ENCODE data around the gene NKIRAS2. TPM values are rescaled to one million over a fixed set of nuclear protein-coding genes. Genes with fewer than 3 reads are reported as not detected.

The NKIRAS2 gene
- total RNA-seq, 2 donors from 2014 or later, result 43.8 to 46.2 TPM

DNA sequence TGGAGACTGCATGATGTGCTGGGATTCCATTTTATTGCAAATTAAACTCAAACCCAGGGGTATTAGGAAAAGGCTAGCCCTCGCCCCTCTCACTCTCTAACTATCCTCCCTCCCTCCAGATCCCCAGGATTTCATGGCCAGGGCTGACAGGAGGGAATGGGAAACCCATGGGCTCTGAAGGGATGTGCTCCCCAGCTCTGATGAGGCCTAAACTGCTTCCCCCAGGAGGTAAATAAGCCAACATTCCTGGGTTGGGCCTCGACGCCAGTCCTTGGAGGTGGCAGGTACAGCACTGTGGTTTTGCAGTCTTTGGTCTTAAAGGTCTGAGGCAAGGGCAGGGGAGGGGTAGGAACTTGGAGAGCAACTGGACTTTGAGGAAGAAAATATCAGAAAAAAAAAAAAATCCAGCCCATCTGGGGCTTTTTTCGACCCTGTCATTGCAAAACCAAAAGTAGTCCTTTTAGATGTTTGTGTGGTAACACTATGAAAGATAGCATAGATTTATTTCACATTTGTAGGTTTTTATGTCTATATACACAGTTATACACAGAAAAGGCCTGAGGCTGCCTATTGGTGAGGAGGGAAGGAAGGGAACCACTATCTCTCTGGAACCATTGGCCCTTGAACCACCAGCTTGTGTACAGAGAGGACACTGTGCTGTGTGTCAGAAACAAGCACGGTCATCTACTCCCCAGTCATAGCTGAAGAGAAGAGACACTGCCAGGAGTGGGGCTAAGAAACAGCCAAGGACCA, 18.5 kb downstream of the NKIRAS2 start:
- DNase-seq (ENCODE audit: low spot score), result no peak

GRCh38 chr17:42039794-42040763, 20.2 kb downstream of the NKIRAS2 start:
- H3K4me3 ChIP-seq, result peak overlapping the region; percentile 52
- H3K27ac ChIP-seq, result no peak overlapping the region
- no peak for ATAC-seq (ENCODE audit: insufficient number of reproducible peaks, low FRiP score, low read depth)
- no peaks in the 10 kb centered on the region for H3K27me3 ChIP-seq (replicated peaks; ENCODE audit: insufficient read depth)
- no peak for DNase-seq (ENCODE audit: low spot score)
- H3K36me3 ChIP-seq, result no peaks in the 10 kb centered on the region
- H3K9me3 ChIP-seq, result no peaks in the 10 kb centered on the region
- TF ChIP-seq, protein P1, sequence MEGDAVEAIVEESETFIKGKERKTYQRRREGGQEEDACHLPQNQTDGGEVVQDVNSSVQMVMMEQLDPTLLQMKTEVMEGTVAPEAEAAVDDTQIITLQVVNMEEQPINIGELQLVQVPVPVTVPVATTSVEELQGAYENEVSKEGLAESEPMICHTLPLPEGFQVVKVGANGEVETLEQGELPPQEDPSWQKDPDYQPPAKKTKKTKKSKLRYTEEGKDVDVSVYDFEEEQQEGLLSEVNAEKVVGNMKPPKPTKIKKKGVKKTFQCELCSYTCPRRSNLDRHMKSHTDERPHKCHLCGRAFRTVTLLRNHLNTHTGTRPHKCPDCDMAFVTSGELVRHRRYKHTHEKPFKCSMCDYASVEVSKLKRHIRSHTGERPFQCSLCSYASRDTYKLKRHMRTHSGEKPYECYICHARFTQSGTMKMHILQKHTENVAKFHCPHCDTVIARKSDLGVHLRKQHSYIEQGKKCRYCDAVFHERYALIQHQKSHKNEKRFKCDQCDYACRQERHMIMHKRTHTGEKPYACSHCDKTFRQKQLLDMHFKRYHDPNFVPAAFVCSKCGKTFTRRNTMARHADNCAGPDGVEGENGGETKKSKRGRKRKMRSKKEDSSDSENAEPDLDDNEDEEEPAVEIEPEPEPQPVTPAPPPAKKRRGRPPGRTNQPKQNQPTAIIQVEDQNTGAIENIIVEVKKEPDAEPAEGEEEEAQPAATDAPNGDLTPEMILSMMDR (IDR thresholded peaks at IDR 0.05), result no peak
- H3K4me1 ChIP-seq (ENCODE audit: control insufficient read depth in 1 of 2, low read depth in 2 of 2), result no peaks in the 10 kb centered on the region

More for the DNA sequence above, 18.5 kb downstream of the NKIRAS2 start:
- TF ChIP-seq, protein P1 (IDR thresholded peaks at IDR 0.05), result no peak
- Histone ChIP-seq H3K9me3 (no peaks in the 10 kb centered on the region), H3K27ac (no peak overlapping the region), H3K4me1 (ENCODE audit: control insufficient read depth in 1 of 2, low read depth in 2 of 2) (no peaks in the 10 kb centered on the region), H3K36me3 (no peaks in the 10 kb centered on the region), H3K27me3 (replicated peaks; ENCODE audit: insufficient read depth) (no peaks in the 10 kb centered on the region), H3K4me3 (no peak overlapping the region)
- ATAC-seq (ENCODE audit: insufficient number of reproducible peaks, low FRiP score, low read depth), result no peak

GRCh38 chr17:42040818-42041217, 20.9 kb downstream of the NKIRAS2 start:
- Histone ChIP-seq H3K9me3 (no peaks in the 10 kb centered on the region), H3K4me1 (ENCODE audit: control insufficient read depth in 1 of 2, low read depth in 2 of 2) (no peaks in the 10 kb centered on the region), H3K27ac (no peak overlapping the region), H3K4me3 (no peak overlapping the region), H3K36me3 (no peaks in the 10 kb centered on the region), H3K27me3 (replicated peaks; ENCODE audit: insufficient read depth) (no peaks in the 10 kb centered on the region)
- DNase-seq (ENCODE audit: low spot score) (no peak), ATAC-seq (ENCODE audit: insufficient number of reproducible peaks, low FRiP score, low read depth) (no peak)
- TF ChIP-seq, protein P1 (IDR thresholded peaks at IDR 0.05), result no peak

- TF ChIP-seq, protein P1 (IDR thresholded peaks at IDR 0.05), result no peak
- Histone ChIP-seq H3K4me3 (no peak overlapping the region), H3K27ac (no peak overlapping the region), H3K4me1 (ENCODE audit: control insufficient read depth in 1 of 2, low read depth in 2 of 2) (no peaks in the 10 kb centered on the region), H3K27me3 (replicated peaks; ENCODE audit: insufficient read depth) (no peaks in the 10 kb centered on the region), H3K36me3 (no peaks in the 10 kb centered on the region), H3K9me3 (no peaks in the 10 kb centered on the region)
- ATAC-seq (ENCODE audit: insufficient number of reproducible peaks, low FRiP score, low read depth) (no peak), DNase-seq (ENCODE audit: low spot score) (no peak)
These were observed 21.7 kb downstream of the NKIRAS2 start for GRCh38 chr17:42041619-42042018.

Data from thoracic aorta (tissue), 2 donors.